ENCODE data around the gene SLC16A10. TPM values are rescaled to one million over a fixed set of nuclear protein-coding genes. Genes with fewer than 3 reads are reported as not detected.
A peak's percentile ranks its signal among the peaks of the same experiment; 100 is the strongest.

SLC16A10 gene, protein sequence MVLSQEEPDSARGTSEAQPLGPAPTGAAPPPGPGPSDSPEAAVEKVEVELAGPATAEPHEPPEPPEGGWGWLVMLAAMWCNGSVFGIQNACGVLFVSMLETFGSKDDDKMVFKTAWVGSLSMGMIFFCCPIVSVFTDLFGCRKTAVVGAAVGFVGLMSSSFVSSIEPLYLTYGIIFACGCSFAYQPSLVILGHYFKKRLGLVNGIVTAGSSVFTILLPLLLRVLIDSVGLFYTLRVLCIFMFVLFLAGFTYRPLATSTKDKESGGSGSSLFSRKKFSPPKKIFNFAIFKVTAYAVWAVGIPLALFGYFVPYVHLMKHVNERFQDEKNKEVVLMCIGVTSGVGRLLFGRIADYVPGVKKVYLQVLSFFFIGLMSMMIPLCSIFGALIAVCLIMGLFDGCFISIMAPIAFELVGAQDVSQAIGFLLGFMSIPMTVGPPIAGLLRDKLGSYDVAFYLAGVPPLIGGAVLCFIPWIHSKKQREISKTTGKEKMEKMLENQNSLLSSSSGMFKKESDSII
- 4.1 TPM for total RNA-seq (ENCODE audit: unreplicated experiment)
- long read RNA-seq, partial matches to known transcripts, result 0 of 1 reads
- long read RNA-seq, other reads (novel, unspliced or antisense), result 1 of 1 reads

GRCh38 chr6:111087106-111087835, at the start of gene SLC16A10:
SLC16A10 (plus strand) TSS chr6:111087503; CDS start chr6:111087753, 250 bp downstream.
- Mint-ChIP-seq H3K4me3 (ENCODE audit: unreplicated experiment) (peak within 1 kb of the TSS; percentile 90), H3K9me3 (ENCODE audit: unreplicated experiment) (peaks cover 8% of the 10 kb centered on the region), H3K27ac (ENCODE audit: unreplicated experiment) (peak within 1 kb of the TSS; percentile 26), H3K36me3 (ENCODE audit: unreplicated experiment) (no peaks in the 10 kb centered on the region), H3K4me1 (ENCODE audit: low read depth, unreplicated experiment) (no peaks in the 10 kb centered on the region), H3K27me3 (ENCODE audit: unreplicated experiment) (peaks cover 11% of the 10 kb centered on the region)
- TF ChIP-seq CTCF (IDR thresholded peaks at IDR 0.05; ENCODE audit: partially characterized antibody, unreplicated experiment), result no peak
- peak; percentile 80 for DNase-seq

DNA sequence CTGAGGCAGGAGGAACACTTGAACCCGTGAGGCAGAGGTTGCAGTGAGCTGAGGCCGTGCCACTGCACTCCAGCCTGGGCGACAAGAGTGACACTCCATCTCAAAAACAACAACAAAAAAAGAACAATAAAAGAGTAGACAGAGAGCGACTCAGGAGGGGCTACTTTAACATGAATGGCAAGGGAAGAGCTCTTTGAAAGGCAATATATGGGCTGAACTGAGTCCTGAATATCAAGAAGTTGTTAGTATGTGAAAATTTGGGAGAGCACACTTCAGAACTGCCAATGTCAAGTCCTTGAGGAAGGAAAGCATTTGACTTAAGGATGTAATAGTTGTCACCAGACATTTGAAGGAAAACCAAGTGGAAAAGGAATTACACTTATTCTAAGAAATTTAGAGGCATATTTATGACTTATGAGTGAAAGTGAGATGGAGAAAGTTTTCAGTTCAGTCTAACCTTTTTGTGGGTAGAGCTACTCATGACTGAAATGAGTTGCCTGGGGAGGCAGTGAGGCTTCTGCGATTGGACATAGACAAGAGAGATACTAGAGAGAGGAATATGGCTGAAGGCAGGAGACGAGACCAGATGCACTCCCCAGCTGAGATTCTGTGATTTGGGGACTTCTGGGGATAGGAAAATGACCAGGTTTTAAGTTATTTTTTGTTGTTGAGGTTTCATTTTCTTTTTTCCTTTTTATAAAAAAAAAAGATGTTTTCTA, 48.6 kb upstream of the SLC16A10 start:
- Mint-ChIP-seq H3K9me3 (ENCODE audit: unreplicated experiment) (peaks cover 2% of the 10 kb centered on the region), H3K36me3 (ENCODE audit: unreplicated experiment) (no peaks in the 10 kb centered on the region), H3K4me3 (ENCODE audit: unreplicated experiment) (no peak overlapping the region), H3K4me1 (ENCODE audit: low read depth, unreplicated experiment) (peaks cover 3% of the 10 kb centered on the region), H3K27ac (ENCODE audit: unreplicated experiment) (no peak overlapping the region), H3K27me3 (ENCODE audit: unreplicated experiment) (no peaks in the 10 kb centered on the region)
- TF ChIP-seq CTCF (IDR thresholded peaks at IDR 0.05; ENCODE audit: partially characterized antibody, unreplicated experiment), result no peak
- no peak for DNase-seq

DNA sequence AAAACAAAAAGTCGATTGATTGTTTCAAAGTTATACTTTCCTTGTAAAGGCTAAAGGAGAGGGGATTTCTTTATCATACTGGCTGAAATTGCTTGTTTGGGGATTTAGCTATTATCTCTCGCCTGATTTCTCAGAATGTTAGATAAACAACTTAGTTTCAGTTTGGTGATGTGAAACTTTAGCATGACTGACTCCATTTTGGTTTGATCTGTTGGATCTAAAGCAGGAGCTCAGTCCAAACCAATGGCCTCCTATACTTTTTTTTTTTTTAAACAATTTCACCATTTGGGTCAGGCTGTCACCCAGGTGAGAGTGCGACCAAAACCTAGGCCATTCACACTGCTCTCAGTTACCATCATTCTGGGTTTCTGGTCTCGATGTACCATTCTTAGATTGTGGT, 45.4 kb upstream of the SLC16A10 start:
- no peak for TF ChIP-seq CTCF (IDR thresholded peaks at IDR 0.05; ENCODE audit: partially characterized antibody, unreplicated experiment)
- DNase-seq, result no peak
- H3K27me3 Mint-ChIP-seq (ENCODE audit: unreplicated experiment), result no peaks in the 10 kb centered on the region
- H3K4me3 Mint-ChIP-seq (ENCODE audit: unreplicated experiment), result no peak overlapping the region
- H3K36me3 Mint-ChIP-seq (ENCODE audit: unreplicated experiment), result no peaks in the 10 kb centered on the region
- H3K4me1 Mint-ChIP-seq (ENCODE audit: low read depth, unreplicated experiment), result no peaks in the 10 kb centered on the region
- H3K27ac Mint-ChIP-seq (ENCODE audit: unreplicated experiment), result no peak overlapping the region
- H3K9me3 Mint-ChIP-seq (ENCODE audit: unreplicated experiment), result peaks cover 4% of the 10 kb centered on the region

DNA sequence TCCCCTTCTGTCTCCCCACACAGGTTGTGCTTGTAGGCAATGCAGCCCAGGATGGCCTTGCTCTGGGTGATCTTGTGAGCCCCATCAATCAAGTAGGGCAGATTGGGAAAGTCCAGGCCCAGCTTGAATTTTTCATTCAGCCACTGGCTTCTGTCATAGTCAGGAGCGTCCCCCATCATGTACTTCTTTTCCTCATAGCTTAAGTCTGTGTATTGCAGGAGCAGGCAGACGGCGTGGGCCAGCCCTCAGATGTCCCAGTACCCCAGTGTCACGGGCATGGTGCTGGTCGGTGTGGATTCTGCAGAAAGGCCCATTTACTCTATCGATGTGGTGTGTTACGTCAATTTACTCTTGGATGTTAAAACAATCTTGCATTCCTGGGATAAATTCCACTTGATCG, 40.1 kb upstream of the SLC16A10 start:
- DNase-seq, result no peak
- Mint-ChIP-seq H3K27me3 (ENCODE audit: unreplicated experiment) (no peaks in the 10 kb centered on the region), H3K4me3 (ENCODE audit: unreplicated experiment) (no peak overlapping the region), H3K9me3 (ENCODE audit: unreplicated experiment) (peaks cover 2% of the 10 kb centered on the region), H3K27ac (ENCODE audit: unreplicated experiment) (no peak overlapping the region), H3K36me3 (ENCODE audit: unreplicated experiment) (no peaks in the 10 kb centered on the region), H3K4me1 (ENCODE audit: low read depth, unreplicated experiment) (no peaks in the 10 kb centered on the region)
- no peak for TF ChIP-seq CTCF (IDR thresholded peaks at IDR 0.05; ENCODE audit: partially characterized antibody, unreplicated experiment)
